ENCODE measurements around the gene DUS1L.
A peak's percentile ranks its signal among the peaks of the same experiment; 100 is the strongest.

Gene DUS1L

GRCh38 chr17:82073446-82073845, 7.8 kb upstream of the DUS1L start:
- no peak for TF ChIP-seq CTCF (IDR thresholded peaks at IDR 0.05; ENCODE audit: insufficient read depth, low read depth, low read length, missing control alignments)
- no peak for DNase-seq (ENCODE audit: low read depth)
- H3K4me3 ChIP-seq (ENCODE audit: low read depth, low read length) = no peak overlapping the region

GRCh38 chr17:82072827-82073226, 7.2 kb upstream of the DUS1L start:
- DNase-seq (ENCODE audit: low read depth) = no peak
- TF ChIP-seq CTCF (IDR thresholded peaks at IDR 0.05; ENCODE audit: insufficient read depth, low read depth, low read length, missing control alignments) = no peak
- H3K4me3 ChIP-seq (ENCODE audit: low read depth, low read length) = no peak overlapping the region

GRCh38 chr17:82070611-82071010, 5.0 kb upstream of the DUS1L start:
- no peak for TF ChIP-seq CTCF (IDR thresholded peaks at IDR 0.05; ENCODE audit: insufficient read depth, low read depth, low read length, missing control alignments)
- no peak for DNase-seq (ENCODE audit: low read depth)
- no peak overlapping the region for H3K4me3 ChIP-seq (ENCODE audit: low read depth, low read length)

- peak; percentile 38 for DNase-seq (ENCODE audit: low read depth)
- H3K4me3 ChIP-seq (ENCODE audit: low read depth, low read length) = peak overlapping the region; percentile 98
- no peak for TF ChIP-seq CTCF (IDR thresholded peaks at IDR 0.05; ENCODE audit: insufficient read depth, low read depth, low read length, missing control alignments)
These were observed 389 bp downstream of the DUS1L start for GRCh38 chr17:82065193-82065637.

GRCh38 chr17:82064433-82065192, 991 bp downstream of the DUS1L start:
- peak; percentile 48 for DNase-seq (ENCODE audit: low read depth)
- no peak for TF ChIP-seq CTCF (IDR thresholded peaks at IDR 0.05; ENCODE audit: insufficient read depth, low read depth, low read length, missing control alignments)

GRCh38 chr17:82063424-82064415, 1.9 kb downstream of the DUS1L start:
- no peak for TF ChIP-seq CTCF (IDR thresholded peaks at IDR 0.05; ENCODE audit: insufficient read depth, low read depth, low read length, missing control alignments)

More at GRCh38 chr17:82064433-82065192, 991 bp downstream of the DUS1L start:
- H3K4me3 ChIP-seq (ENCODE audit: low read depth, low read length) = peak overlapping the region; percentile 98

More at GRCh38 chr17:82063424-82064415, 1.9 kb downstream of the DUS1L start:
- no peak for DNase-seq (ENCODE audit: low read depth)
- no peak overlapping the region; the same call in 1 of the 2 replicates for H3K4me3 ChIP-seq (ENCODE audit: low read depth, low read length)

All from GM12865 (cell line).